SJSA1 (cell line): ENCODE measurements around the gene MYCL. TPM values are rescaled to one million over a fixed set of nuclear protein-coding genes. Genes with fewer than 3 reads are reported as not detected.
A peak's percentile ranks its signal among the peaks of the same experiment; 100 is the strongest.

Experiments used
- DNase-seq, 2 experiments: peaks; one replicate each; pipeline ENCODE4 v3.0.0-alpha.2; 2015 to 2020; ENCODE audit warnings: low spot score in 2 of 2, low read depth in 1 of 2
- H3K27ac ChIP-seq: fragments of 250-450 bp; sonication (Bioruptor Pico); 2 replicates; pipeline ENCODE4 v1.5.1; 2020; ENCODE audit warnings: mild to moderate bottlenecking, moderate library complexity
- H3K27me3 ChIP-seq: fragments of 250-450 bp; sonication (Bioruptor Pico); replicated peaks from 2 replicates; pipeline ENCODE4 v1.5.1; 2020; ENCODE audit warnings: mild to moderate bottlenecking, moderate library complexity
- H3K36me3 ChIP-seq: fragments of 250-450 bp; sonication (Bioruptor Pico); 2 replicates; pipeline ENCODE4 v1.5.1; 2020; ENCODE audit warnings: mild to moderate bottlenecking
- H3K4me1 ChIP-seq: fragments of 250-450 bp; sonication (Bioruptor Pico); replicated peaks from 2 replicates; pipeline ENCODE4 v1.6.1; 2021; ENCODE audit warnings: mild to moderate bottlenecking
- H3K4me3 ChIP-seq: fragments of 250-450 bp; sonication (Bioruptor Pico); 2 replicates; pipeline ENCODE4 v1.5.1; 2020; ENCODE audit warnings: mild to moderate bottlenecking
- H3K9me3 ChIP-seq: fragments of 250-450 bp; sonication (Bioruptor Pico); replicated peaks from 2 replicates; pipeline ENCODE4 v1.5.1; 2020; ENCODE audit warnings: mild to moderate bottlenecking
- total RNA-seq: library from RNA; depleted of rRNA; stranded (reverse); fragments of >200 nt; shearing (Covaris generic); gene quantifications from 2 replicates; pipeline ENCODE4 v1.2.3, GENCODE V29; 2014

Gene MYCL
- total RNA-seq, 1 experiment from 2014 or later = 8.1 TPM

GRCh38 chr1:39905172-39905571 lies 3.5 kb upstream of the MYCL start:
- peaks cover 11% of the 10 kb centered on the region for H3K9me3 ChIP-seq
- peaks cover 21% of the 10 kb centered on the region for H3K4me1 ChIP-seq
- H3K27me3 ChIP-seq = no peaks in the 10 kb centered on the region
- no peaks in the 10 kb centered on the region for H3K36me3 ChIP-seq
- no peak overlapping the region for H3K4me3 ChIP-seq
- H3K27ac ChIP-seq = no peak overlapping the region
- DNase-seq = no peak

DNA sequence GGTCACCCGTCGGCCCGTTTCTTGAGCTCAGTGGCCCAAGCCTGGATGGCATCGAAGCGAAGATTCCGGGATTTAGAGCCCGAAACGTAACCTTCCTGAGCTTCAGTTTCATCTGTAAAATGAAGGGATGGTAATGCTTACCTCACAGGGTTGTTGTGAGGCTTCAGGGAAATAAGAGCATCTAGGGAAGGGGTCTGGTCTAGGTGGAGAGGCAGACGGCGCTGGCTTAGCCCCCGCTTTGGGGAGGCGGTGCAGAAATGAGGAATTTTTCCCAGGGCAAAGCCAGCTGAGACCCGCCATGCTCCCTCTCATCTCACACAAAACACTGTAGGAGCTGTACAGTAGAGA lies 717 bp upstream of the MYCL start:
- H3K27ac ChIP-seq = no peak overlapping the region
- DNase-seq = no peak
- H3K4me3 ChIP-seq = peak overlapping the region; percentile 82
- peaks cover 3% of the 10 kb centered on the region; the same call in 1 of the 2 replicates for H3K9me3 ChIP-seq
- H3K4me1 ChIP-seq = peaks cover 28% of the 10 kb centered on the region
- no peaks in the 10 kb centered on the region for H3K27me3 ChIP-seq
- no peaks in the 10 kb centered on the region for H3K36me3 ChIP-seq

DNA sequence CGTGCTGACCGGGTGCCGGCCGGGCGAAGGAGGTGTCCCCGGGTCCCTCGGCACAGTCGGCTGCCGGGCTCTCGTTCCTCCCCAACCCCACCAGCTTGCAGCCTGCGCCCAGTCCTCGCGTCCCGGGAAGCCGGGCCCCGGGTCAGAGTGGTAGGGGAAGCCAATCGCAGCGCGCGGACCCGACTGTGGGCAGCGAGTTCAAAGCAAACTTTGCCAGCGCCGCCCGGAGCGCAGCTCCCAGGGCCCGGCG lies 328 bp downstream of the MYCL start:
- H3K4me1 ChIP-seq = peaks cover 38% of the 10 kb centered on the region
- peak in 1 of 2 experiments; percentile 60 for DNase-seq
- no peaks in the 10 kb centered on the region for H3K36me3 ChIP-seq
- peak overlapping the region; percentile 82 for H3K4me3 ChIP-seq
- no peaks in the 10 kb centered on the region for H3K27me3 ChIP-seq
- H3K27ac ChIP-seq = no peak overlapping the region
- peaks cover 3% of the 10 kb centered on the region; the same call in 1 of the 2 replicates for H3K9me3 ChIP-seq

- no peaks in the 10 kb centered on the region for H3K27me3 ChIP-seq
- H3K4me3 ChIP-seq = peak overlapping the region; percentile 82
- no peak overlapping the region for H3K27ac ChIP-seq
- peaks cover 3% of the 10 kb centered on the region; the same call in 1 of the 2 replicates for H3K9me3 ChIP-seq
- H3K4me1 ChIP-seq = peaks cover 40% of the 10 kb centered on the region
- DNase-seq = peak; percentile 56 to 75
- no peaks in the 10 kb centered on the region for H3K36me3 ChIP-seq
Observed at GRCh38 chr1:39900662-39901463, 854 bp downstream of the MYCL start.

DNA sequence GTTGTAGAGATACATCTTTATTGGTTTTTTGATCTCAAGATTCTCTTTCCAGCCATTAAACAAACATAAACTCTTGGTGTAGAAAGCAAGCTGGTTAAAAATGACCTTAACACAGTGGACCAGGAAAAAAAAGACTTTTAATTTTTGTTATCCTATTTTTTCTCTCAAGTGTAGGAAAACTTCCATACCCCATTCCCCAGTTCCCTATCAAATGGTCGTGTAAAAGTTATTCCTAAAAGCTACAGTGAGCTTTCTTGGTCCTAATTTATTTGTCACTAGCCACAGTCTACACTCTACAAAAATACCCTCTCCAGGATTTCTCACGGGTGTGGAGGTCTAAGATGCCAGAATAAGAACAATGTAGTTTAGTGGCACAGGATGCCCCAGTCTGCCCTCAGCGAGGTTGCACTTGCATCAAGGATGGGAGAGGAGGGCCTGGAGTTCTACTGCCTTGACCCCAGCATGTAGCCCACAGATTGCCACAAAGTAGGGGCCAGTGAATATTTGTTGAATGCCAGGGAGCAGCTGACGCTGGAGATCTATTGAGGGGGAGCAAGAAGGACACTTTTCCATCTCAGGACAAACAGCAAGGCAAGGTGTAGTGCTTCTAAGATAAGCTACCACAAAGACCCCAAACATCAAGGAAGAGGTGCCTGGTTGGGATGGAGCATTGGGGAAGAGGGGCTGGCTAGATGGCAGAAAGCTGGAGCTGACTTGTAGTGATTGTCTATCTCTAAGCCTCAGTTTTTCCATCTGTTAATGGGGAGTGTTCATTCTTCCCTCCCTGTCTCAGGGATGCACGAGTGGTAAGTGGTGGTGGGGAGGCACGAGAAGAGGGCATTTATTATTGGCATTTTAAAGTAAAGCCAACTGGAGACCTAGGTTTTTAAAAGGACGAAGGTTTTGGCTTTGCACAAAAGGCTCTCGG lies 1.8 kb downstream of the MYCL start:
- H3K36me3 ChIP-seq = no peaks in the 10 kb centered on the region
- H3K27me3 ChIP-seq = no peaks in the 10 kb centered on the region
- no peak overlapping the region for H3K4me3 ChIP-seq
- DNase-seq = no peak
- no peak overlapping the region for H3K27ac ChIP-seq
- H3K9me3 ChIP-seq = peaks cover 3% of the 10 kb centered on the region; the same call in 1 of the 2 replicates
- peaks cover 44% of the 10 kb centered on the region for H3K4me1 ChIP-seq

- DNase-seq = peak; percentile 46 to 71
- Histone ChIP-seq H3K27ac (no peak overlapping the region), H3K4me1 (peaks cover 54% of the 10 kb centered on the region), H3K36me3 (no peaks in the 10 kb centered on the region), H3K9me3 (peaks cover 3% of the 10 kb centered on the region; the same call in 1 of the 2 replicates), H3K27me3 (no peaks in the 10 kb centered on the region), H3K4me3 (no peak overlapping the region)
Observed at GRCh38 chr1:39898648-39899603, 2.8 kb downstream of the MYCL start.

DNA sequence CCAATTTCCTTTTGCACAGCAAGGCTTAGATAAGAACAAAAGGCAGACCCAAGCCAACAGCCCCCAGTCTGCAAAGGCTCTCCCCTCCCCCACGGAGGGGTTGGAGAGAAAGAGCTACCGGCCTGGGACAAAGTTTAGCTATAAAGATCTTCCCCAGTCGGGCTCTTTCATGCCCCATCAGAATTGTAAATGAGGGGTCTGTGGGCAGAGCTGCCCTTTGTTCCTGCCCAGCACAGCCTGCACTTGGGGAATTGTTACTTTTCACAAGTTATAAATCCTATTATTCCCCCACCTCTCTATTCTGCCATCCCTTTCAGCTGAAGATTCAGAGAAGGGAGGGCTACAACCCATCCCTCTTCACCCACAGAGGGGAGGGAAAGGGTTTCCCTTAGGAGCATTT lies 3.5 kb downstream of the MYCL start:
- H3K4me1 ChIP-seq = peaks cover 61% of the 10 kb centered on the region
- no peak overlapping the region for H3K4me3 ChIP-seq
- H3K9me3 ChIP-seq = peaks cover 3% of the 10 kb centered on the region; the same call in 1 of the 2 replicates
- H3K36me3 ChIP-seq = no peaks in the 10 kb centered on the region
- no peaks in the 10 kb centered on the region for H3K27me3 ChIP-seq
- DNase-seq = no peak
- H3K27ac ChIP-seq = no peak overlapping the region

GRCh38 chr1:39896909-39897685 lies 4.6 kb downstream of the MYCL start:
- Histone ChIP-seq H3K27ac (no peak overlapping the region), H3K4me3 (no peak overlapping the region), H3K4me1 (peaks cover 68% of the 10 kb centered on the region), H3K36me3 (no peaks in the 10 kb centered on the region), H3K9me3 (peaks cover 3% of the 10 kb centered on the region; the same call in 1 of the 2 replicates), H3K27me3 (no peaks in the 10 kb centered on the region)
- peak; percentile 57 to 67 for DNase-seq

GRCh38 chr1:39895731-39896480 lies 5.8 kb downstream of the MYCL start:
- DNase-seq = no peak
- no peaks in the 10 kb centered on the region for H3K9me3 ChIP-seq
- no peaks in the 10 kb centered on the region for H3K27me3 ChIP-seq
- H3K4me1 ChIP-seq = peaks cover 67% of the 10 kb centered on the region
- H3K4me3 ChIP-seq = no peak overlapping the region
- no peaks in the 10 kb centered on the region for H3K36me3 ChIP-seq
- no peak overlapping the region for H3K27ac ChIP-seq

DNA sequence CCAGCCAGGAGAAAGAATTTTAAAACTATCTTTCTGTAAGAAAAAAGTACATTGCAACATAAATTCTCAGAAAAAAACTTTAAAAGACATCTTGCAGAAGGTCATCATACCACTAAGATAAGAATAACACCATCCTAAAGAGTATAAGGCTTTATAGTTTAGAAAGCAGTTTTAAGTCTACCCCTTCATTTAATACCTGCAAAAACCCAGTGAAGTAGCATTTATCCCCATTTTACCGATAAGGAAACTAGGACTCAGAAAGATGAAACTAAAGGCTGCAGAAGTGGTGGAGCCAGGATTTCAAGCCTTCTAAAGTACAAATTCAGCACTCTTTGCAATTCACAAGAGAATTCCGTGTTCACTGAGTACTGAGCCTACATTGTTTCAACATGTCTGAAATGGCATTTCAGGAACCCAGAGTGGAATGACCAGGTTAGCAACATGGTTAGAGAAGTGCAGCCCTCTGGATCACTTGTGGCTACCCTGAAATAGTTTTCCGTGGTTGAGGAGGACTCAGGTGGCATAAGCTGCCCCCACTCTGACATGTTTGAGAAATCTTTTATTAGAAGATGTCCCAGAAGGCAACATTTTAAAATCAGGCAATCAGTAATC lies 6.7 kb downstream of the MYCL start:
- H3K27me3 ChIP-seq = no peaks in the 10 kb centered on the region
- H3K4me3 ChIP-seq = no peak overlapping the region
- no peaks in the 10 kb centered on the region for H3K36me3 ChIP-seq
- no peak overlapping the region for H3K27ac ChIP-seq
- no peak for DNase-seq
- H3K4me1 ChIP-seq = peaks cover 58% of the 10 kb centered on the region
- H3K9me3 ChIP-seq = no peaks in the 10 kb centered on the region

DNA sequence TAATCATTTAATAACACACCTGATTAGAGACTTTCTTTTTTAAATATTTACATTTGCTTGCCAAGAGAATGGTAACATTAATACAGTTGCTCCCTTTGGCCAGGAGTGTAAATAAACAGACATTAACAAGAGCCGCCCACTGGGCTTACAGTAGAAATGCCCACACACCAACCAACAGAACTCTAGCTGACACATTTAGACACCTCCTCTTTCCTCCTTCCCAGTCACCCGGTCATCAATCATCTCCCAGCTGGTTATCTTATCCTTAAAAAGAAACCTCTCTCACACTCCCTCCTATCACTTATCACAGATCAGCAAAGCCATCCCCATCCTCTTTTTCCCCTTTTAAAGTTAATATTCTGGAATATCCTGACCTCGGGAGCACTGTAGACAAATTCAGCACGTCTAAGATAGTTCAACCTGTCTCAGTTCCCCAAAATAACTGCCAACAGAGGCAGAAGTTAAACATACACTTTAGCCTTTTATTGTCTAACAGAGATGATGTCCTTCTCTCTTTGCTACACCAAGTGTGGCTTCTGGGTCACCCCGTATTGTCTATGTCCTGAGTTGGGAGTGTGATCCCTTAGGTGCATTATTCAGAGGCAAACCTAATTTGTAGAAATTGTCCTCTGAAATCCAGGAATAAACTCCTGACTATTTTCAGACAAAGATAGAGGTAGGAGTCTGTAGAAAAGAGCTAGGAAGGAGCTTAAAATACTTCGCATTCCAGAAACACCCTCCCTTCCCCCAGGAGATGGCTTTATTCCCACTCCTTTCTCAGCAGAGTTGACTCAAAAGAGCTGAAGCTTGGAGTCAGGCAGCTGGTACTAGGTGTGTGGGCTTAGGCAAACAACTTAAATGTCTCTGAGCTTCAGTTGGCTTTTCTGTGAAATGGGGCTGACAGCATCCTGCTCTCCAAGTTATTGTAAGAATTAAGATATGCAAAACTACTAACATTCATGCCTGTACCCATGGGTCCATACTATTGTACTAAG lies 8.8 kb downstream of the MYCL start:
- Histone ChIP-seq H3K27ac (peak overlapping the region; percentile 78), H3K4me3 (no peak overlapping the region)

More for the DNA sequence above, 8.8 kb downstream of the MYCL start:
- Histone ChIP-seq H3K4me1 (peaks cover 54% of the 10 kb centered on the region), H3K36me3 (no peaks in the 10 kb centered on the region), H3K27me3 (no peaks in the 10 kb centered on the region), H3K9me3 (no peaks in the 10 kb centered on the region)
- peak; percentile 85 to 87 for DNase-seq
